IMR-90 (cell line): ENCODE data around the gene MB. TPM values are rescaled to one million over a fixed set of nuclear protein-coding genes. Genes with fewer than 3 reads are reported as not detected.

Experiments used
- ATAC-seq: fragments of 200-7000 bp; cut with Tn5 transposase; 2 replicates; pipeline ENCODE4 v1.9.1; 2020; ENCODE audit warnings: low read depth, mild to moderate bottlenecking, moderate library complexity
- BruUV-seq: library from RNA; stranded (reverse); fragments of 400-500 nt; replicated peaks from 2 replicates; lab custom pipeline; 2021; lab: Mats Ljungman, UMichigan
- CTCF ChIA-PET: fragments of 300-600 bp; formaldehyde crosslinking; extraction: SDS; loops from one replicate; lab custom pipeline; 2021; ENCODE audit warnings: antibody characterized with exemption; lab: Yijun Ruan, JAX
- POLR2A ChIA-PET: fragments of 300-600 bp; sonication (Branson Sonifier 250); formaldehyde crosslinking; loops from one replicate; lab custom pipeline; 2022; ENCODE audit warnings: antibody characterized with exemption; ENCODE audit not compliant: unreplicated experiment; lab: Charles Lee
- DNase-seq: peaks from one replicate; pipeline ENCODE4 v3.0.0; 2013
- H2AFZ ChIP-seq: replicated peaks from 2 replicates; pipeline ENCODE3; 2013; ENCODE audit warnings: low read length, mild to moderate bottlenecking; ENCODE audit not compliant: poor library complexity
- H2AK5ac ChIP-seq: 2 replicates; pipeline ENCODE4 v1.6.1; 2013; ENCODE audit warnings: low read depth, low read length, inconsistent platforms
- H2AK9ac ChIP-seq: replicated peaks from 2 replicates; pipeline ENCODE3; 2013; ENCODE audit warnings: mild to moderate bottlenecking, low read depth, low read length, moderate library complexity; ENCODE audit not compliant: poor library complexity
- H2BK120ac ChIP-seq: 2 replicates; pipeline ENCODE4 v1.6.1; 2013; ENCODE audit warnings: low read depth, low read length, inconsistent platforms
- H2BK15ac ChIP-seq: 3 replicates; pipeline ENCODE4 v1.6.1; 2013; ENCODE audit warnings: low read depth, low read length, inconsistent platforms
- H2BK20ac ChIP-seq: 2 replicates; pipeline ENCODE4 v1.6.1; 2013; ENCODE audit warnings: low read depth, mild to moderate bottlenecking, inconsistent platforms, low read length, moderate library complexity
- H2BK5ac ChIP-seq: 2 replicates; pipeline ENCODE4 v1.6.1; 2013; ENCODE audit warnings: mild to moderate bottlenecking, low read depth, low read length, inconsistent platforms; ENCODE audit not compliant: poor library complexity, severe bottlenecking
- H3K14ac ChIP-seq: replicated peaks from 2 replicates; pipeline ENCODE4 v1.6.1; 2013; ENCODE audit warnings: low read depth, low read length, inconsistent platforms
- H3K18ac ChIP-seq: 2 replicates; pipeline ENCODE4 v1.6.1; 2013; ENCODE audit warnings: low read depth, low read length, control low read depth
- H3K23ac ChIP-seq: 2 replicates; pipeline ENCODE4 v1.6.1; 2013; ENCODE audit warnings: low read depth, low read length, inconsistent platforms
- H3K27ac ChIP-seq: 2 replicates; pipeline ENCODE4 v1.5.1; 2013; ENCODE audit warnings: mild to moderate bottlenecking, control low read depth, low read length; ENCODE audit not compliant: insufficient read depth
- H3K27me3 ChIP-seq: 2 replicates; pipeline ENCODE4 v1.6.1; 2013; ENCODE audit warnings: low read length; ENCODE audit not compliant: control insufficient read depth, insufficient read depth
- H3K36me3 ChIP-seq: 2 replicates; pipeline ENCODE4 v1.6.1; 2013; ENCODE audit warnings: low read length, mixed read lengths; ENCODE audit not compliant: control insufficient read depth, insufficient read depth
- H3K4ac ChIP-seq: 2 replicates; pipeline ENCODE4 v1.6.1; 2013; ENCODE audit warnings: low read depth, low read length, inconsistent platforms
- H3K4me1 ChIP-seq: 2 replicates; pipeline ENCODE4 v1.6.1; 2013; ENCODE audit warnings: low read length, mixed read lengths; ENCODE audit not compliant: control insufficient read depth, insufficient read depth
- H3K4me2 ChIP-seq: 2 replicates; pipeline ENCODE4 v1.6.1; 2013; ENCODE audit warnings: low read depth, mild to moderate bottlenecking, control low read depth, low read length, moderate library complexity
- H3K4me3 ChIP-seq: 2 replicates; pipeline ENCODE4 v1.5.1; 2013; ENCODE audit warnings: low read depth, mild to moderate bottlenecking, control low read depth, low read length, moderate library complexity; ENCODE audit not compliant: insufficient read depth
- H3K56ac ChIP-seq: 2 replicates; pipeline ENCODE4 v1.6.1; 2013; ENCODE audit warnings: low read length, inconsistent platforms; ENCODE audit not compliant: insufficient read depth; ENCODE audit errors: extremely low read depth
- H3K79me1 ChIP-seq, 2 experiments: 2 replicates each; pipeline ENCODE4 v1.6.1; 2013; ENCODE audit warnings: low read length in 2 of 2, inconsistent platforms in 1 of 2, low read depth in 1 of 2
- H3K9ac ChIP-seq: 2 replicates; pipeline ENCODE4 v1.6.1; 2013; ENCODE audit warnings: low read depth, low read length, control low read depth
- H3K9me1 ChIP-seq: 2 replicates; pipeline ENCODE4 v1.6.1; 2013; ENCODE audit warnings: low read length, inconsistent platforms; ENCODE audit not compliant: insufficient read depth
- H3K9me3 ChIP-seq: 2 replicates; pipeline ENCODE4 v1.6.1; 2013; ENCODE audit warnings: low read length; ENCODE audit not compliant: control insufficient read depth, insufficient read depth
- H4K20me1 ChIP-seq: 2 replicates; pipeline ENCODE4 v1.6.1; 2013; ENCODE audit warnings: low read length, inconsistent platforms; ENCODE audit not compliant: insufficient read depth
- H4K5ac ChIP-seq: 2 replicates; pipeline ENCODE4 v1.6.1; 2013; ENCODE audit warnings: mild to moderate bottlenecking, low read depth, low read length, control low read depth
- H4K8ac ChIP-seq, 2 experiments: 2 replicates each; pipeline ENCODE4 v1.6.1; 2013; ENCODE audit warnings: low read depth in 2 of 2, low read length in 2 of 2, control low read depth in 1 of 2, inconsistent platforms in 1 of 2
- H4K91ac ChIP-seq: 2 replicates; pipeline ENCODE4 v1.6.1; 2013; ENCODE audit warnings: low read depth, low read length, inconsistent platforms; ENCODE audit not compliant: insufficient read depth
- BHLHE40 ChIP-seq: fragments of 150-350 bp; IDR thresholded peaks from 2 replicates; pipeline ENCODE4 v1.6.1; 2016; ENCODE audit warnings: mild to moderate bottlenecking, low read depth, low read length
- CEBPB ChIP-seq: IDR thresholded peaks from 2 replicates; pipeline ENCODE4 v1.6.1; 2012; ENCODE audit warnings: low read depth, low read length, improper control_type of control experiment
- CHD1 ChIP-seq: IDR thresholded peaks from 2 replicates; pipeline ENCODE4 v1.6.1; 2012; ENCODE audit warnings: low read depth, low read length, improper control_type of control experiment
- CTCF ChIP-seq: conservative IDR thresholded peaks from 2 replicates; pipeline ENCODE4 v1.5.1; 2012; ENCODE audit warnings: mild to moderate bottlenecking, low read depth, low read length, improper control_type of control experiment
- ELK1 ChIP-seq: fragments of 150-350 bp; IDR thresholded peaks from 2 replicates; pipeline ENCODE4 v1.6.1; 2016; ENCODE audit warnings: low read depth, mild to moderate bottlenecking, low read length, moderate library complexity, borderline replicate concordance
- FOS ChIP-seq: fragments of 150-350 bp; IDR thresholded peaks from 2 replicates; pipeline ENCODE4 v1.6.1; 2016; ENCODE audit warnings: low read depth, low read length
- MAZ ChIP-seq: IDR thresholded peaks from 2 replicates; pipeline ENCODE4 v1.6.1; 2012; ENCODE audit warnings: low read depth, mild to moderate bottlenecking, low read length, improper control_type of control experiment, moderate library complexity, borderline replicate concordance
- MXI1 ChIP-seq: IDR thresholded peaks from 2 replicates; pipeline ENCODE4 v1.6.1; 2012; ENCODE audit warnings: low read depth, mild to moderate bottlenecking, low read length, moderate library complexity, borderline replicate concordance
- NFE2L2 ChIP-seq: fragments of 150-350 bp; IDR thresholded peaks from 2 replicates; pipeline ENCODE4 v1.6.1; 2016; ENCODE audit warnings: low read depth, mild to moderate bottlenecking, low read length
- POLR2A ChIP-seq: IDR thresholded peaks from 2 replicates; pipeline ENCODE4 v1.6.1; 2012; ENCODE audit warnings: mild to moderate bottlenecking, low read depth, low read length
- RAD21 ChIP-seq: IDR thresholded peaks from 2 replicates; pipeline ENCODE4 v1.6.1; 2012; ENCODE audit warnings: low read length, improper control_type of control experiment
- RCOR1 ChIP-seq: IDR thresholded peaks from 2 replicates; pipeline ENCODE4 v1.6.1; 2012; ENCODE audit warnings: mild to moderate bottlenecking, low read length, improper control_type of control experiment; ENCODE audit not compliant: insufficient replicate concordance
- SMC3 ChIP-seq: fragments of 150-350 bp; IDR thresholded peaks from 2 replicates; pipeline ENCODE4 v1.6.1; 2016; ENCODE audit warnings: low read depth, mild to moderate bottlenecking, antibody characterized with exemption, low read length, moderate library complexity
- USF2 ChIP-seq: fragments of 150-350 bp; IDR thresholded peaks from 2 replicates; pipeline ENCODE4 v1.6.1; 2017; ENCODE audit warnings: mild to moderate bottlenecking, antibody characterized with exemption, low read length, low read depth
- WGBS, 2 experiments: methylation state at CpG; one replicate each; pipeline versions ENCODE4 v1.1.5 to v1.1.7; 2013; ENCODE audit warnings: missing lambda C conversion rate in 2 of 2; ENCODE audit not compliant: insufficient read length in 1 of 2; ENCODE audit errors: extremely low coverage in 2 of 2; 5-methylcytosine and 5-hydroxymethylcytosine counted together
- dilution Hi-C: fragments of 300-500 bp; cut with HindIII; formaldehyde crosslinking; loops from one replicate; pipeline ENCODE4 v1.14.3; 2018; ENCODE audit warnings: low sequenced_read_pairs; ENCODE audit not compliant: unreplicated experiment
- in situ Hi-C: fragments of 300-500 bp; cut with MboI; formaldehyde crosslinking; loops from 3 replicates; pipeline ENCODE4 v1.14.3; 2019; ENCODE audit warnings: low sequenced_read_pairs, inconsistent platforms, mixed read lengths
- intact Hi-C: fragments of 100-400 bp; cut with micrococcal nuclease; formaldehyde crosslinking; loops from 2 replicates; pipeline ENCODE4 v1.10.0; 2022
- polyA plus RNA-seq, 3 experiments: library from polyadenylated mRNA; depleted of rRNA; stranded (reverse); fragments of >200 nt; gene quantifications; 2 replicates each; pipeline ENCODE4 v1.2.3, GENCODE V29; 2012; ENCODE audit warnings: low replicate concordance in 1 of 3
- total RNA-seq: library from RNA; depleted of rRNA; stranded (reverse); fragments of >200 nt; gene quantifications from 2 replicates; pipeline ENCODE4 v1.2.3, GENCODE V29; 2012

Gene MB
- total and polyA plus RNA-seq, 2 of the 4 experiments (the other 2 are of a cell fraction), result not detected

GRCh38 chr22:35558719-35559118 lies 58.4 kb downstream of the MB start:
- POLR2A ChIA-PET, result no interaction called here
- no peak overlapping the region for H3K4ac ChIP-seq
- no peak overlapping the region for H3K18ac ChIP-seq
- no peak overlapping the region for H3K56ac ChIP-seq
- no peak overlapping the region for H3K27ac ChIP-seq
- whole genome bisulfite sequencing, 2 experiments, result 80% methylated on average over 2 of the region's 3 CpGs; no CpG with 5 or more reads in 1 of the 2 experiments
- H3K9ac ChIP-seq, result no peak overlapping the region
- no peak overlapping the region for H4K91ac ChIP-seq
- H3K27me3 ChIP-seq, result no peaks in the 10 kb centered on the region
- no peak overlapping the region for H3K4me3 ChIP-seq
- H2AK9ac ChIP-seq, result no peak overlapping the region
- H3K23ac ChIP-seq, result no peak overlapping the region
- H3K79me1 ChIP-seq, result no peaks in the 10 kb centered on the region
- H2BK120ac ChIP-seq, result no peak overlapping the region
- peaks cover 19% of the 10 kb centered on the region for H3K4me1 ChIP-seq
- H2AFZ ChIP-seq, result no peak overlapping the region
- no TSS peak for BruUV-seq
- H4K8ac ChIP-seq, result no peak overlapping the region
- no peak for DNase-seq
- in situ Hi-C loops (no loop called here), dilution Hi-C loops (no loop called here), intact Hi-C loops (no loop called here)
- CTCF ChIA-PET, result no interaction called here
- peaks cover 6% of the 10 kb centered on the region for H3K9me3 ChIP-seq
- TF ChIP-seq CTCF (no peak), POLR2A (no peak), BHLHE40 (no peak), CEBPB (no peak), NFE2L2 (no peak), USF2 (no peak), RCOR1 (no peak), MXI1 (no peak), FOS (no peak), CHD1 (no peak), ELK1 (no peak), MAZ (no peak), SMC3 (no peak), RAD21 (no peak)
- no peak overlapping the region for H2AK5ac ChIP-seq
- no peak overlapping the region for H4K5ac ChIP-seq
- no peak overlapping the region for H2BK20ac ChIP-seq
- H3K36me3 ChIP-seq, result no peaks in the 10 kb centered on the region
- no peak overlapping the region for H2BK15ac ChIP-seq
- peaks cover 13% of the 10 kb centered on the region for H3K9me1 ChIP-seq
- H3K14ac ChIP-seq, result no peak overlapping the region
- H2BK5ac ChIP-seq, result no peak overlapping the region
- ATAC-seq, result no peak
- no peak overlapping the region for H3K4me2 ChIP-seq
- H4K20me1 ChIP-seq, result no peaks in the 10 kb centered on the region
